HG03521 (cell line): ENCODE measurements around the gene ARL2.
A peak's percentile ranks its signal among the peaks of the same experiment; 100 is the strongest.
"Not testable (repeated sequence)": the region's sequence is repeated elsewhere in the genome, so short reads cannot be mapped to it uniquely, and the experiment has no call there.

Source experiments
- ATAC-seq: cut with Tn5 transposase; IDR thresholded peaks from one replicate; pipeline ENCODE4 v1.9.1; 2021; ENCODE audit warnings: mild to moderate bottlenecking, moderate library complexity; ENCODE audit not compliant: unreplicated experiment

Gene ARL2

GRCh38 chr11:65013888-65014725 lies at the start of gene ARL2:
ARL2 (plus strand) TSS chr11:65014160; CDS start chr11:65014208, 48 bp downstream.
- ATAC-seq, result peak; percentile 74

GRCh38 chr11:64967375-64967774 lies 46.6 kb upstream of the ARL2 start:
- ATAC-seq, result no peak

DNA sequence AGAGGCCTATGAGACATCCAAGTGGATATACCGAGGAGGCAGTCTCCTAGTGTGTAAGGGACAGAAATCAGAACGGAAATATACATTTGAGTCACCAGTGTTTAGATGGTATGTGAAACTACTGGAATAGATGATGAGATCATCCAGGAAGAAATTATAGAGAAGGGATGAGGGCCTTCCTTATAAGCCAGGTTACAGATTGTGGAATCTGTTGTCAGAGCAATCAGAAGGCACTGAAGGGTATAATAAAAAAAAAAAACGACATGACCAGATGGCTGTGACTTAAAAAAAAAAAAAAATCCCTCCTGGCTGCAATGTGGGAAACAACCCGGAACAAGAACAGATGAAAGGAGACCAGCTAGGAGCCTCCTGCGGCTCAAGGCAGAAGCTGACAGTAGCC lies 44.8 kb upstream of the ARL2 start:
- no peak for ATAC-seq

GRCh38 chr11:64970731-64971151 lies 43.2 kb upstream of the ARL2 start:
- ATAC-seq, result no peak

- ATAC-seq, result no peak
Measured at GRCh38 chr11:64971421-64972233, 42.3 kb upstream of the ARL2 start, which contains the start of gene MAJIN. MAJIN (minus strand) TSS chr11:64972108; CDS start chr11:64959405, 12,703 bp downstream.

- ATAC-seq, result no peak
Measured at GRCh38 chr11:64974124-64974523, 39.8 kb upstream of the ARL2 start.

- ATAC-seq, result no peak
Measured at GRCh38 chr11:64976651-64977050, 37.3 kb upstream of the ARL2 start.

- not testable (repeated sequence) for ATAC-seq
Measured at GRCh38 chr11:64983339-64983738, 30.6 kb upstream of the ARL2 start.

- ATAC-seq, result no peak
Measured at GRCh38 chr11:64987998-64988854, 25.7 kb upstream of the ARL2 start.

DNA sequence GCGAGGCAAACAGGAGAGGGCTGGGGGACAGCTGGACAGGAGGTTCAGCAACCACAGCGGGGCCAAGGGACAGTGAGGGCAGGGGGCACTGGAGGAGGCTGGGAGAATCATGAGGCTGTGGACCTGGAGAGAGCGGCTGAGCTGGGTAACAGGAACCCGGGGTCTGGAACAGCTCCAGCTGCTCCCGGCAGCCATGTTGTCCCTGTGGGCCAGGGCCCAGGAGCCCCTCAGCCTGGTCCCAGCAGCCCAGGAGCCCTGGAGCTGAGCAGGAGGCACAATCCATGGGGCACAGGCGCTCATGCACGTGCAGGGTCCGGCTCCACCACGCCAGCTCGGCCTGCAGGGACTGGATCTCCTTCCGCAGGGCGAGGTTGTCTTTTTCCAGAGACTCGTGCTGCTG lies 24.5 kb upstream of the ARL2 start:
- no peak for ATAC-seq

DNA sequence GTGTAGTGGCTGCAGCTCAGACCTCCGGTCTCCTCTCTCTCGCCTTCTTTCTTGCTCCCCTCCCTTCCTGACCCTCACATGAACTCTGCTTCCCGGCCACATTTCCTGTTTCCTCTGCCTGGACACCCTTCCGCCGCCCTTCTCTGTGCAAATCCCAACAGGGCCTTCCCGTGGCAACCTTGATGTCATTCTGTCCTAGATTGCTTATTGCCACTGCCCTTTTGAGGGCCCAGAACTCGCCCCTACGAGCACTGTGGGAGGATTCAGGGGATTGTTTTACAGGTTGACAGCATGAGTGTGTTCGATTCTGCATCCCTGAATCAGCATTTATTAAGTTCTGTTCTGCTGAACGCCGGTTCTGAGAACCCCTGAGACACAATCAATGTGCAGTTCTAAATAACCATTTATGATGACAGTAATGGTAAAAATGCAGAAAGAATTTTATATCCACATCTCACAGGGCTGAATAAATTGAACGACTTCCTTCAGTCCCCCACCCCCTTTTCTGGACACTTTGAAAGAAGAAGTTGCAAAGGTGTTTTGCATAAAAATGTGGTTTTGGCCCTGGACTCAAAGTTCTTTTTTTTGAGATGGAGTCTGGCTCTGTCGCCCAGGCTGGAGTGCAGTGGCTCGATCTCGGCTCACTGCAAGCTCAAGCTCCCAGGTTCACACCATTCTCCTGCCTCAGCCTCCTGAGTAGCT lies 23.6 kb upstream of the ARL2 start:
- no peak for ATAC-seq

DNA sequence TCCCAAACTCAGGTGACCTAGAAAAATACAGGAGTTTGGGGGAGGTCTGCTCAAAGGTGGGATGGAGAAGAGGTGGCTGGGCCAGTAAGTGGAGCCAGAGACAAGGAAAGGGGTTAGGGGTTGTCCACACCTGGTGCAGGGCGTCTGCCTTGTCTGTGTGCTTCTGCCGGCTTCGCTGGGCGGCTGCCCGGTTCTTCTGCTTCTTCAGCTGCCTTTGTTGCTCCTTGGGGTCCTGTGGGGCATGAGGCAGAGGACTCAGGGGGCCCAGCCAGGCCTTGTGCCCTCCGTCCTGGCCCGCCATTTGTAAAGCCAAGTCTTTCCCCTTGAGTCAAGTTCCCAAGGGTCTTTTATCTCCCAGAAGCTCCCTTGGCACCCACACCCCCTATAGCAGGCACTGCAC lies 19.6 kb upstream of the ARL2 start:
- ATAC-seq, result no peak

- ATAC-seq, result no peak
Measured at GRCh38 chr11:64996327-64996709, 17.6 kb upstream of the ARL2 start.

DNA sequence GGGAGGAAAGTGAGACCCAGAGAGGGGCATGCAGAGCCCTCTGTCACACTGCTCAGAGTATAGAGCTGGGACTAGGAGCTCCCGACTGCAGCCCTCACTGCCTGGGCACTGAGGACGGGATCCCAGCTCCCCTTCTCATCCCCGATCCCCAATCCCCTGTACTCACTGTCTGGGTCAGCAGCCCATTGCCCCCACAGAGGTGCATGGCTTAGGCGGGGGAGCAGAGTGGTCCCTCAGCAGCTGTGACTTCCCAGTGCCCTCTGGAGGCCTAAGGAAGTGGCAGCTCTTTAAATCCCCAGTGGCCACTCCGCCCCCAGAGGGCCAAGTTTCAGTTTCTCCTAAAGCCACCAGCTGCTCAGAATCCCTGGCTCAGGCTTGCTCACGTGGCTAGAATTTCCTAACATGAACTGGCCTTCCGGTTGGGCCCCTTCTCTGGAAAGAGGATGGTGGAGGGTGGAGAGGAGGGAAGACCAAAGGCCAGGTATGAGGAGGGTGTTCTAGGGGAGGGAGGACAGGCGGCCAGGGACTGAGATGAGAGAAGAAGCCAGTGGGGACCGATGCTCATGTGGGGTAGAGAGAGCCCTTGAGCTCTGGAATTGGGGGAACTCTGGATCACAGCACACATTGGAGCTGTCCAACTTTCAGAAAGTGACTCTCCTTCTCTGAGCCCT lies 17.1 kb upstream of the ARL2 start, which contains the start of gene BATF2:
TSS of gene BATF2 (minus strand) at position 262 of the 671 bp plus-strand sequence. CDS start at position 205, 57 bp downstream.
- no peak for ATAC-seq

GRCh38 chr11:64998141-64998540 lies 15.8 kb upstream of the ARL2 start:
- no peak for ATAC-seq

DNA sequence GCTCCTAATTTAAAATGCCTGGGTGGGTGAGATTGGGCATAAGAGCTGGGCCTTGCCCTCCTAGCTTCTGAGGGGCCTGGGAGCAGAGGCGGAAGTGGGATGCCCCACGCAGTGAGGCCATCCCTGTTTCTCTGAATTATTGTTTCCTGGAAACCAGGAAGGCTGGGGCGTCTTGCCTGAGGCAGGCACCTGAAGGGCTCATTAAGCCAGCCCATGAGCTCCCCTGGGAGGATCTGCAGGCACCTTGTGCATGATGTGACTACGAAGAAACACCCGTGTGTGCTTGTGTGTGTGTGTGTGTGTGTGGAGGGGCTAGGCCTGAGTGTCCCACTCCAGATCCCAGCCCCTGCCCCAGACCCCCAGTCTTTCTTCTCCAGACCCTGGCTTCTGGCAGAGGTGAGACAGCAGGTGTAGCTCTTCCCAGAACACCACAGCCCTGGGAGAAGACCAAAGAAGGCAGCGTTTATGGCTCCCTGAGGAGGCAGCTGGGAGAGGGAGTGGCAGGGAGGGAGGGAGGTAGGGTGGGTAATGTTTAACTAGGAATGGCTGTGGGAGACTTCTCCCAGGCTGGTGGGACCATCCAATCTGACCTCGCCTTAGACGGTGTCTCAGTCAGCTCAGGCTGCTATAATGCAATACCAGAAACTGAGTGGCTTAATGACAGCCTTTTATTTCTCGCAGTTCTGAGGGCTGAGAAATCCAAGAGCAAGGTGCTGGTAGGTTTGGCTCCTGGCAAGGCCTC lies 15.1 kb upstream of the ARL2 start:
- ATAC-seq, result no peak

DNA sequence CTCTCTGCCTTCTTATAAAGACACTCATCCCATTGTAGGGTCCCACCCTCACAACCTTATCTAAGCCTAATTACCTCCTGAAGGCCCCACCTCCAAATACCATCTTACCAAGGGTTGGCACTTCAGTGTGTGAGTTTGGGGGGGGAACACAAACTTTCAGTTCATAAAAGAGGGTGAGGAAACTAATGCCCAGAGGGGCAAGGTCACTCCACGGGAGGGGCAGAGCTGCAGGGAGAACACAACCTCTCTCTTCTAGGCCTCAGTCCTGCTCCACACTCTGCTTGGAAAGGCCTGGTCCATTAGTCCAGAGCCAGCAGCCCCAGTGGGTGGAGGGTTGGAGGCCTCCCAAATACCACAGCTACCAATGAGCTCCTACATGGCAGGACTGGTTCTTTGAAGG lies 14.5 kb upstream of the ARL2 start:
- no peak for ATAC-seq

GRCh38 chr11:65002706-65003105 lies 11.3 kb upstream of the ARL2 start:
- no peak for ATAC-seq

DNA sequence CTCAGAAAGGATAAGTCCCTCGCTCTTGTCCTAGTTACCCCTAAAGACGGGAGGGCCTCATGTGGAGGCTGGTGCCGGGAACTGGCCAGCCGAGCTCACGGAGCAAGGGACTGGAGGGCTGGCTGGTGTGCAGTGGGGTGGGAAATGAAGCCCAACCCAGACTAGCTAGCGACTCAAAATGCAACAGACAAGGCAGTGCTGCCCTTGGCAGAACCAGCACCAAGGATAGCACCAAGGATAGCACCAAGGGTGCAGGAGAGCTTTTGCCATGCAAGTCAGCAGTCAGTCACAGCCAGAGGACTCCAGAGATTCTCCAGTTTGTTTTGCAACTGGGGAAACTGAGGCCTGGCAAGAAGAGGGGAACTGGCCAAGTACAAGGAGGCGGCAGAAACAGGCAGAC lies 10.7 kb upstream of the ARL2 start:
- ATAC-seq, result no peak
